Esophagus muscularis mucosa (tissue), 4 donors: ENCODE data around the gene CARNS1. TPM values are rescaled to one million over a fixed set of nuclear protein-coding genes. Genes with fewer than 3 reads are reported as not detected.

ENCODE experiments used
- DNase-seq: peaks from one replicate; pipeline ENCODE4 v3.0.0-alpha.2; 2017; ENCODE audit errors: extremely low spot score
- H3K27ac ChIP-seq, 4 donors: fragments of 200-600 bp; sonication (generic); replicated peaks in 1 of 4; 1 replicate in 3 of 4; 2 replicates in 1 of 4; pipeline ENCODE4 v1.5.1; 2016 to 2019; ENCODE audit warnings: mild to moderate bottlenecking in 1 of 4
- H3K27me3 ChIP-seq, 4 donors: fragments of 200-600 bp; sonication (generic); one replicate each; pipeline versions ENCODE4 v1.5.1 to v1.6.0; 2016 to 2019
- H3K36me3 ChIP-seq, 4 donors: fragments of 200-600 bp; sonication (generic); one replicate each; pipeline ENCODE4 v1.5.1; 2016 to 2019
- H3K4me1 ChIP-seq, 4 donors: fragments of 200-600 bp; sonication (generic); one replicate each; pipeline ENCODE4 v1.5.1; 2016 to 2019
- H3K4me3 ChIP-seq, 4 donors: fragments of 200-600 bp; sonication (generic); 1 replicate in 2 of 4; 2 replicates in 2 of 4; pipeline ENCODE4 v1.5.1; 2016 to 2019; ENCODE audit warnings: mild to moderate bottlenecking in 4 of 4, moderate library complexity in 1 of 4
- H3K9me3 ChIP-seq, 4 donors: fragments of 200-600 bp; sonication (generic); 1 replicate in 3 of 4; 2 replicates in 1 of 4; pipeline ENCODE4 v1.5.1; 2016 to 2019
- EP300 ChIP-seq: sonication (generic); formaldehyde crosslinking; IDR thresholded peaks from one replicate; pipeline ENCODE4 v1.6.1; 2017; ENCODE audit warnings: antibody characterized with exemption
- POLR2A ChIP-seq: fragments of 450-650 bp; IDR thresholded peaks from one replicate; pipeline ENCODE4 v1.6.1; 2017; ENCODE audit warnings: antibody characterized with exemption, moderate library complexity, mild to moderate bottlenecking, low read depth
- POLR2AphosphoS5 ChIP-seq, 2 donors: sonication (generic); formaldehyde crosslinking; IDR thresholded peaks; one replicate each; pipeline ENCODE4 v1.6.1; 2017; ENCODE audit warnings: antibody characterized with exemption in 2 of 2
- WGBS: methylation state at CpG from one replicate; pipeline ENCODE4 v1.1.5; 2018; 5-methylcytosine and 5-hydroxymethylcytosine counted together
- intact Hi-C: fragments of 100-400 bp; cut with DNase I; formaldehyde crosslinking; loops from one replicate; pipeline ENCODE4 v1.15.1; 2023
- total RNA-seq, 4 donors: library from RNA; depleted of rRNA; stranded (reverse); fragments of >200 nt; gene quantifications; one replicate each; pipeline versions ENCODE4 v1.1.0 to v1.2.1, GENCODE V29; 2016
- TF ChIP-seq, protein P1 (sequence below), 3 experiments: fragments of 200-600 bp in 2 of 3; fragments of 450-650 bp in 1 of 3; sonication (generic) in 2 of 3; IDR thresholded peaks; one replicate each; pipeline ENCODE4 v1.5.1; 2017 to 2019; ENCODE audit warnings: antibody characterized with exemption in 3 of 3, mild to moderate bottlenecking in 2 of 3, moderate library complexity in 1 of 3

Gene CARNS1
- total RNA-seq, 4 donors from 2014 or later = 0.83 to 1.9 (median 1.2) TPM

DNA sequence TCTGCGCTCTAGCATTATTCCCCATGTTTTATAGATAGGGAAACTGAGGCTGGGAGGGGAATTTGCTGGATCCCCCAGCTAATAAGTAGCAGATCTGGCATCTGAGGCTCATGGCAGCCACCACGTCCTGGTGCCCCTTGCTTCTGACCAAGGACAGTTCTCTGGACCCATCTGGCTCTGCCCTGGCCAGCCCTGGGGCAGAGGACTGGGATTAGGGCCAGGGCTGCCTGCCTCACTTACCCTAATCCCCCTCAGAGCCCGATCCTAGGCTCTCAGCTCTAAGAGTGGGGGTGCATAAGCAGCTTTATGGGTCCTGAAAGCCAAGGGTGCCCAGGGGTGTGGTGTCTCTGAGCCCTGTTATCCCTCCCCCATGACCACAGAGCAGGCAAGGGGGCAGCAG, 39.6 kb downstream of the CARNS1 start, which contains the start of gene CABP4:
Gene CABP4, plus strand, starts transcription at position 301 of the 400 bp plus-strand sequence. Its CDS starts 70 bp downstream, at position 371.
- no peak for DNase-seq
- 100% methylated on average over 2 of the region's 3 CpGs for WGBS
- TF ChIP-seq POLR2A (no peak), POLR2AphosphoS5 (IDR thresholded peaks at IDR 0.05) (no peak), EP300 (no peak)
- TF ChIP-seq, protein P1, sequence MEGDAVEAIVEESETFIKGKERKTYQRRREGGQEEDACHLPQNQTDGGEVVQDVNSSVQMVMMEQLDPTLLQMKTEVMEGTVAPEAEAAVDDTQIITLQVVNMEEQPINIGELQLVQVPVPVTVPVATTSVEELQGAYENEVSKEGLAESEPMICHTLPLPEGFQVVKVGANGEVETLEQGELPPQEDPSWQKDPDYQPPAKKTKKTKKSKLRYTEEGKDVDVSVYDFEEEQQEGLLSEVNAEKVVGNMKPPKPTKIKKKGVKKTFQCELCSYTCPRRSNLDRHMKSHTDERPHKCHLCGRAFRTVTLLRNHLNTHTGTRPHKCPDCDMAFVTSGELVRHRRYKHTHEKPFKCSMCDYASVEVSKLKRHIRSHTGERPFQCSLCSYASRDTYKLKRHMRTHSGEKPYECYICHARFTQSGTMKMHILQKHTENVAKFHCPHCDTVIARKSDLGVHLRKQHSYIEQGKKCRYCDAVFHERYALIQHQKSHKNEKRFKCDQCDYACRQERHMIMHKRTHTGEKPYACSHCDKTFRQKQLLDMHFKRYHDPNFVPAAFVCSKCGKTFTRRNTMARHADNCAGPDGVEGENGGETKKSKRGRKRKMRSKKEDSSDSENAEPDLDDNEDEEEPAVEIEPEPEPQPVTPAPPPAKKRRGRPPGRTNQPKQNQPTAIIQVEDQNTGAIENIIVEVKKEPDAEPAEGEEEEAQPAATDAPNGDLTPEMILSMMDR (IDR thresholded peaks at IDR 0.05) = no peak

DNA sequence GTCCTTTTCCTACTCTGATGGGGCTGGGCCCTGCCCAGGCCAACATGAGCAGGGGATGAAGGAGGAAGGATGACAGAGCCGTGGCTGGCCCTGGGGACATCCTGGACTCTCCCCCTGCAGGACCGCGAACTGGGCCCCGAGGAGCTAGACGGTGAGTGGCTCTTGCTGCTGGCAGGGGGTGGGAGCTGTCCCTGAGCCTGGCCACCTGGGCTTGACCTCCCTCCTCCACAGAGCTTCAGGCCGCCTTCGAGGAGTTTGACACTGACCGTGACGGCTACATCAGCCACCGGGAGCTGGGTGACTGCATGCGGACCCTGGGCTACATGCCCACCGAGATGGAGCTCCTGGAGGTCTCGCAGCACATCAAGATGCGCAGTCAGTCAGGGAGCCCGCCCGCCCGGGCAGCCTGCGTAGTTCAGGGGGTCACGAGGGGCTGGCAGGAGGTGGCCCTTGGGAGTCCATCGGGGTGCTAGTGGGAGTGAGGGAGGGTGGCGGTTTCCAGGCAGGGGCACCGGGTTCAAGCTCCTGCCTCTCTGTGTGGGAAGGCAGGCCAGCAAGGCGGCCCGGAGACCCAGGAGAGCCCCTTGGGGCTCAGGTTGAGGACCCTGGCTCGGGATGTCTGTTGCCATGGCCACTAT, 40.7 kb downstream of the CARNS1 start:
- Histone ChIP-seq H3K27ac (no peak overlapping the region), H3K4me1 (no peaks in the 10 kb centered on the region), H3K27me3 (no peaks in the 10 kb centered on the region), H3K9me3 (no peaks in the 10 kb centered on the region), H3K4me3 (no peak overlapping the region), H3K36me3 (no peaks in the 10 kb centered on the region)
- TF ChIP-seq POLR2AphosphoS5 (IDR thresholded peaks at IDR 0.05) = no peak
- TF ChIP-seq EP300 = no peak
- 67% methylated on average over 6 of the region's 25 CpGs for WGBS
- no peak for DNase-seq
- intact Hi-C loops = no loop called here

More for the DNA sequence above, 39.6 kb downstream of the CARNS1 start, which contains the start of gene CABP4:
- H3K36me3 ChIP-seq = no peaks in the 10 kb centered on the region
- H3K4me1 ChIP-seq = no peaks in the 10 kb centered on the region
- H3K4me3 ChIP-seq = no peak within 1 kb of the TSS
- intact Hi-C loops = no loop called here
- H3K27me3 ChIP-seq = no peaks in the 10 kb centered on the region
- no peak within 1 kb of the TSS for H3K27ac ChIP-seq
- H3K9me3 ChIP-seq = no peaks in the 10 kb centered on the region

DNA sequence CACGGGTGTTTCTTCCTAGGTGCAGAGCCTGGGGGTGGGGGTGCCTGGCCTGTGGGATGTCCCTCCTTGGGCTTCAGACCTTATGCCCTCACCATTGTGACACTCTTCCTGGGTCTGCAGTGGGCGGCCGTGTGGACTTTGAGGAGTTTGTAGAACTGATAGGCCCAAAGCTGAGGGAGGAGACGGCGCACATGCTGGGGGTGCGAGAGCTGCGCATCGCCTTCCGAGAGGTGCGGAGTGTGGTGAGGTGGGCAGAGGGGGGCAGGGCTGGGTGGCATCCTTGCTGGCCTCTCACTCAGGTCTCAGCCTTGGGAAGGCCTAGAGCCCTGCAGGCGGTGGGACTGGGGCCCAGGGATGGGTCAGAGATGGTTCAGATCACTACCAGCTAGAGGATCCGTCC, 42.0 kb downstream of the CARNS1 start:
- H3K4me3 ChIP-seq = no peak overlapping the region
- no peaks in the 10 kb centered on the region for H3K9me3 ChIP-seq
- no peaks in the 10 kb centered on the region for H3K4me1 ChIP-seq
- no peak for DNase-seq
- intact Hi-C loops = no loop called here
- H3K27me3 ChIP-seq = no peaks in the 10 kb centered on the region
- no peaks in the 10 kb centered on the region for H3K36me3 ChIP-seq
- H3K27ac ChIP-seq = no peak overlapping the region
- TF ChIP-seq POLR2AphosphoS5 (IDR thresholded peaks at IDR 0.05) (no peak), EP300 (no peak), POLR2A (no peak)
- TF ChIP-seq, protein P1 (IDR thresholded peaks at IDR 0.05) = no peak
- 95% methylated on average over 12 of the region's 12 CpGs for WGBS

DNA sequence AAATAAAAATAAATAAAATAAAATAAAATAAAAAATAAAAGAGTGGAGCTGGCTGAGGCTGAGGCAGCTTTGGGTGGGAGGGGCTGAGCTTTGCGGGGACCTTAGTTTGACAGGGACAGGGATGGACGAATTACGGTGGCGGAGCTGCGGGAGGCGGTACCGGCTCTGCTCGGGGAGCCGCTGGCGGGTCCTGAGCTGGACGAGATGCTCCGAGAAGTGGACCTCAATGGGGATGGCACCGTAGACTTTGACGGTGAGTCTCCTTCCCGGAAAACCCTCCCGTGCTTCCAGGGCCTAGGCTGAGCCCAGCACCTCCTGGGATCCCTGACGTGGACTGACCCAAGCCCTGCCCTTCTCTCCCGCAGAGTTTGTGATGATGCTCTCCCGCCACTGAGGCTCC, 42.8 kb downstream of the CARNS1 start:
- no peaks in the 10 kb centered on the region for H3K36me3 ChIP-seq
- intact Hi-C loops = no loop called here
- WGBS = 83% methylated on average over 17 of the region's 19 CpGs
- H3K27ac ChIP-seq = no peak overlapping the region
- no peak overlapping the region for H3K4me3 ChIP-seq
- no peaks in the 10 kb centered on the region for H3K27me3 ChIP-seq
- H3K9me3 ChIP-seq = no peaks in the 10 kb centered on the region
- TF ChIP-seq POLR2A (no peak), POLR2AphosphoS5 (IDR thresholded peaks at IDR 0.05) (no peak), EP300 (no peak)
- TF ChIP-seq, protein P1 (IDR thresholded peaks at IDR 0.05) = no peak
- no peaks in the 10 kb centered on the region for H3K4me1 ChIP-seq
- no peak for DNase-seq

DNA sequence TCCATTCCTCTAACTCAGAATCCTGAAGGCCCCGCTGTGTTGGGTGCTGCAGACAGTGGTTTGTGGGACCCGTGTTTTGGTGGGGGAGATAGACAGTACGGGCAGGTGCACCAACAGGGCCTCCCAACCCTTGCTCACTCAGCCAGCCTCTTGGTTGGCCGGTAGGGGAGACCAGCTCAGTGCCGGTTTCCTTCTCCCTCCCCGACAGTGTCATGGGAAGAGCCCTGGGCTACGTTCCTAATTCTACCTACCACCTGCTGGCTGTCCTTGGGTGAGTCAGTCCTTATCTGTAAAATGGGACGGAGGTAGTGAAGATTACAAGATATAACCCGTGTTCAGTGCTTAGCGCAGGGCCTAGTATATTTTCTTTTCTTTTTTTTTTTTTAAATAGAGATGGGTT, 47.7 kb downstream of the CARNS1 start:
- peaks cover 28 to 46% (median 41%) of the 10 kb centered on the region in 4 donors for H3K4me1 ChIP-seq

More for the DNA sequence above, 47.7 kb downstream of the CARNS1 start:
- Histone ChIP-seq H3K27me3 (no peaks in the 10 kb centered on the region), H3K36me3 (no peaks in the 10 kb centered on the region), H3K9me3 (no peaks in the 10 kb centered on the region), H3K4me3 (no peak overlapping the region), H3K27ac (peak overlapping the region; percentile 86 to 94 (median 90))
- TF ChIP-seq, protein P1 (IDR thresholded peaks at IDR 0.05) = no peak
- TF ChIP-seq EP300 (no peak), POLR2A (no peak), POLR2AphosphoS5 (IDR thresholded peaks at IDR 0.05) (no peak)
- 96% methylated on average over 10 of the region's 10 CpGs for WGBS
- DNase-seq = no peak
- intact Hi-C loops = no loop called here
